Retinal pigment epithelial cell (primary cell): ENCODE measurements around the gene ERMAP.
A peak's percentile ranks its signal among the peaks of the same experiment; 100 is the strongest.

Experiments
- DNase-seq: peaks from one replicate; pipeline ENCODE4 v3.0.0-alpha.2; 2010; ENCODE audit warnings: low read depth
- H3K4me3 ChIP-seq: 2 replicates; pipeline ENCODE4 v1.5.1; 2011; ENCODE audit warnings: mild to moderate bottlenecking, low read length, control low read depth, moderate library complexity
- TF ChIP-seq, protein P1 (sequence below): conservative IDR thresholded peaks from 2 replicates; pipeline ENCODE4 v1.5.1; 2011; ENCODE audit warnings: low read depth, low read length, control low read depth, inconsistent platforms

Gene ERMAP

DNA sequence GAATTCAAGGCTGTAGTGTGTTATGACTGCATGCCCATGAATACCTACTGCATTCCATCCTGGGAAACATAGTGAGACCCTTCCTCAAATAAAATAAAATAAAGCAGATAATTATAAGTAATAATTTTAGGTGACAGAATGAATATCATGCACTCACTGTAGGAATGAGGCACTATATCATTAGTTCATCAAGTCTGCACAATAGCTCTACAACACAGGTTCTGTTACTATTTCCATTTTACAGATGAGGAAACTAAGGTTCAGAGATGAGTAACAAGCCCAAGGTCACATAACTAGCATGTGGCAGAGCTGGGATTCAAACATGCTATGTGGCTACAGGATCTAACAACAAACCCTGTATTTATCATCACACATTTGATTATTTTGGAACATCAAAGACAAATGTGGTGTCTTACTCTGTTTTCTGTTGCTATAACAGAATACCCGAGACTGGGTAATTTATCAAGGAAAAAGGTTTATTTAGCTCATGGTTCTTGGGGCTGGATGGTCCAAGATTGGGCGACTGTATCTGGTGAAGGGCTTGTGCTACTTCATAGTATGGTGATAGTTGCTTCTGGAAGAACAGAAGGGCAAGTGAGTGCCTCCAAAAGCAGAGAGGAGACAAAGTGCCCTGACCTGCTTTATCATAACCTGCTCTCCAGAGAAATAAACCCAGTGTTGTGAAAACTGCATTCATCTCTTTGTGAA, 24.7 kb downstream of the ERMAP start:
- no peak for DNase-seq
- TF ChIP-seq, protein P1, sequence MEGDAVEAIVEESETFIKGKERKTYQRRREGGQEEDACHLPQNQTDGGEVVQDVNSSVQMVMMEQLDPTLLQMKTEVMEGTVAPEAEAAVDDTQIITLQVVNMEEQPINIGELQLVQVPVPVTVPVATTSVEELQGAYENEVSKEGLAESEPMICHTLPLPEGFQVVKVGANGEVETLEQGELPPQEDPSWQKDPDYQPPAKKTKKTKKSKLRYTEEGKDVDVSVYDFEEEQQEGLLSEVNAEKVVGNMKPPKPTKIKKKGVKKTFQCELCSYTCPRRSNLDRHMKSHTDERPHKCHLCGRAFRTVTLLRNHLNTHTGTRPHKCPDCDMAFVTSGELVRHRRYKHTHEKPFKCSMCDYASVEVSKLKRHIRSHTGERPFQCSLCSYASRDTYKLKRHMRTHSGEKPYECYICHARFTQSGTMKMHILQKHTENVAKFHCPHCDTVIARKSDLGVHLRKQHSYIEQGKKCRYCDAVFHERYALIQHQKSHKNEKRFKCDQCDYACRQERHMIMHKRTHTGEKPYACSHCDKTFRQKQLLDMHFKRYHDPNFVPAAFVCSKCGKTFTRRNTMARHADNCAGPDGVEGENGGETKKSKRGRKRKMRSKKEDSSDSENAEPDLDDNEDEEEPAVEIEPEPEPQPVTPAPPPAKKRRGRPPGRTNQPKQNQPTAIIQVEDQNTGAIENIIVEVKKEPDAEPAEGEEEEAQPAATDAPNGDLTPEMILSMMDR = no peak
- H3K4me3 ChIP-seq = no peak overlapping the region

DNA sequence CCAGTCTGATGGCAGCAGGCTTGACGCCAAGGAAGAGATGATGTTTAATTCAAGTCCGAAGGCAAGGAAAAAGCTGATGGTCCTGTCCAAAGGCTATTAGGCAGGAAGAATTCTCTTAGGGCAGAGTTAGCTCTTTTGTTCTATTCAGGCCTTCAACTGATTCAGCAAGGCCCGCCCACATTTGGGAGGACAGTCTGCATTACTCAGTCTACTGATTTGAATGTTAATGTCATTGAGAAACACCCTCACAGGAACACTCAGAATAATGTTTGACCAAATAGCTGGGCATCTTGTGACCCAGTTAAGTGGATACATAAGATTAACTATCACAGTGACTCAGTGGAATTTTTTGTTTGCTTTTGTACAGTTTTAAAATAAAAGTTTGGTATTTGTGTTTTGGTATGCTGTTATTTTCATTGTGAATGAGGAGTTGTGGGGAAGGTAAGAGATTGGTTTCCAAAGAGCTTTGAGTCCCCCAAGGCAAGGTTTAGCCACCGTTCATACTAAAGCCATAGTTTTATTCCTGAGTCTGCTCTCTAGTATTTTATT, 27.7 kb downstream of the ERMAP start:
- H3K4me3 ChIP-seq = no peak overlapping the region
- TF ChIP-seq, protein P1 = no peak
- no peak for DNase-seq

DNA sequence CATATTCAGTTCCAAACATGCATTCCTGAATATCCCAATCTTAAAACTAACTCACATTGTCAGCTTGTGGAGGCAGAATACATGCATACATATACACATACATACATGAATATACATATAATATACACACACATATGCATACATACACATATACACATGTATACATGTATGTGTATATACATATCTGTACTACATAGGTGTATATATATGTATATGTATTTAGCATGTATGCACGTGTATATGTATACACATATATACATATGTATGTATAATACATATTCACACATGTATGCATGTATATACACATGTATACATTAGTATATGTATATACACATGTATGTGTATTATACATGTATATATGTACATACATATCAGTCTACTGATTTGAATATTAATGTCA, 28.3 kb downstream of the ERMAP start:
- TF ChIP-seq, protein P1 = no peak
- no peak for DNase-seq
- H3K4me3 ChIP-seq = no peak overlapping the region

DNA sequence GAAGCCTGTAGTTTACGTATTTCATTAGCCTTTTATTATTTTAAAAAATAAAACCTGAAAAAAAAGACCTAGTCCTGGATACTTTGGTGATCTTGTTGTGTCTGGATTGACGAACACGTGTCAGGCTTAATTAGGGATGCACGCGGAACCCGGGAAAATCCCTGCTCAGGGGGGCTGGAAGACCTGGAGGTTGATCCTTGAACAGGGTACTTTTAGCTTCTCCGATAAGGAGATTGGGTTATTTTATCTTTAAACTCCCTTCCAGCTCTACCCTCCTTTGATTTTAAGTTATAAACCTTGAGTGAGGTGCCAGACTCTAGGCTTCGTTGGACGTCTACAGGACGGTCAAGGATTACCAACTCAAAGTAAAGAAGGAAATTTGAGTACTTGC, 28.9 kb downstream of the ERMAP start:
- TF ChIP-seq, protein P1 = no peak
- DNase-seq = no peak
- peak overlapping the region; percentile 88 for H3K4me3 ChIP-seq

DNA sequence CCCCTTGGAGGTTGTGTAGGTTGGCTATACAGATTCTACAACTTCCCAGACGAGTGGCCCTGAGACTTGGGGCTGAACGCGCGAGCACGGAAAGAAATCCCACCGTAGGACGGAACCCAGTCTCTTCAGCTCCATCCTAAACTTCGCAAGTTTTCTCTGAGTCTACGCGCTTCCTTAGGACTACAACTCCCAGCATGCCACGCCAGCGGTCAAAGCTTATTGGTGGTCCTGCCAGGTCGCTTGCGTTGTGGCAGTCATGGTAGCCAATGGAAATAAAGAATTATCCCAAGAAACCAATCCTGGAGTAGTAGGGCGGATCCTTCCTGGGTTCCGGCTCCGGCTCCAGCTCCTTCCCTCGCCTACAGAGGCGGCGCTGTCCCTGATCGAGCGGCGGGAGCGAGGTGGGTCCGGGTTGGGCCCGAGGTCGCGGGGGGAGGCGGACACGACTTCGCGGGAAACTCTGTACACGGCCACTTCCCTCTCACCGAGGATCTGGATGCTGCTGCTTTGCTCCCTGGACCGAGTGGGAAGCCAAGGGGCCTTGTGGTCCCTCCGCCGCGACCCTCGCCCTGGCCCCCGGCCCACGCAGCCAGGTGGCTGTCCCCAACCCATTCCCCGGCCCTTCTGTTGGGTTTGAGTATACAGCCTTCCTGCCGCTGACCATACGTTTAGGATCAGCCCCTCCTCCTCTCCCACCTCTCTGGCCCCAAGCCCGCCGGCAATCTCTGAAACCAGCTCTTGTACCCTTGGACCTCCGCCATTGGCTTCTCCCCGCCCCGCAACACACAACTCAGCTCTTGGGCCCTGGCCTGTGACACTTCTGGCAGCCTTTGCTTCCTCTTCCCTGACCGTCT, 29.6 kb downstream of the ERMAP start, which contains the start of gene ZNF691:
ZNF691 (plus strand) TSS at position 357 of the 854 bp plus-strand sequence. CDS start 3,046 bp downstream, outside the sequence.
- H3K4me3 ChIP-seq = peak within 1 kb of the TSS; percentile 88
- TF ChIP-seq, protein P1 = peak; percentile 51
- peak; percentile 87 for DNase-seq

DNA sequence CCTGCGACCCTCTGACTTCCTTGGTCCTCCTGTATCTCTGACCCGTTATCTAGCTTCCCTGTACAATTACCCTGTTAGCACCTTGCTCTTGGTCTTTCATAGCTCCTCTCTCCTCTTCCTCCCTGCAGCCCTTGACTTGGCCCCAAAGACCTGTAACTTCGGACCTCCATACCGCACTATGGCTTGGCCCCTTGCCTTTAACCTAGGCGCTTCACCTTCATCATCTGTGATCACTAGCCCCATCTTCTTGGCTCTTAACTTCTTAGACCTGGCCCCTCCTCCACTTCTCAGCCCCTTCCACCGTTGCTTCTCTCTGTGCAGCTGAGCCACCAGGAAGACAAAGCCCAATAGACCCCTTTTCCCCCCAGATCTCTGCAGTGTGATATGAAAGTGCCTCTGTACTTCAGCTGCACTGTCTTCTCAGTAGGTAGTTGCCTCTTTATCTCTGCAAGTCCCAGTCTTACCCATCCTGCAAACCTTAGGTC, 30.2 kb downstream of the ERMAP start:
- no peak for DNase-seq
- TF ChIP-seq, protein P1 = no peak
- peak overlapping the region; percentile 88 for H3K4me3 ChIP-seq
